Transverse colon (tissue), 4 donors: Measurements from ENCODE around the gene GABRA5.

Experiments
- CTCF ChIP-seq, 5 experiments: fragments of 200-600 bp in 3 of 5; fragments of 450-650 bp in 2 of 5; sonication (generic) in 3 of 5; IDR thresholded peaks; 1 replicate in 2 of 5; 2 replicates in 3 of 5; pipeline ENCODE4 v1.5.1; 2016 to 2017; ENCODE audit warnings: antibody characterized with exemption in 5 of 5, inconsistent platforms in 3 of 5, mild to moderate bottlenecking in 2 of 5, moderate library complexity in 1 of 5
- POLR2A ChIP-seq: fragments of 450-650 bp; IDR thresholded peaks from one replicate; pipeline ENCODE4 v1.6.1; 2016; ENCODE audit warnings: antibody characterized with exemption, mild to moderate bottlenecking, moderate library complexity
- POLR2AphosphoS5 ChIP-seq, 3 donors: sonication (generic); formaldehyde crosslinking; IDR thresholded peaks; one replicate each; pipeline ENCODE4 v1.6.1; 2016; ENCODE audit warnings: antibody characterized with exemption in 3 of 3

GRCh38 chr15:26874774-26875475 is 8.1 kb downstream of the GABRA5 start:
- TF ChIP-seq CTCF (IDR thresholded peaks at IDR 0.05), result no peak
- no peak for TF ChIP-seq POLR2AphosphoS5 (IDR thresholded peaks at IDR 0.05)
- no peak for TF ChIP-seq POLR2A
